GM10266 (cell line): ENCODE data around the gene KRTAP4-16.
"Not testable (repeated sequence)": the region's sequence is repeated elsewhere in the genome, so short reads cannot be mapped to it uniquely, and the experiment has no call there.

Experiments used
- DNase-seq: peaks from one replicate; pipeline ENCODE4 v3.0.0; 2012; ENCODE audit errors: extremely low spot score
- CTCF ChIP-seq: IDR thresholded peaks from 2 replicates; pipeline ENCODE4 v1.5.1; 2012; ENCODE audit warnings: mild to moderate bottlenecking, low read depth; ENCODE audit not compliant: control insufficient read depth, insufficient read depth; ENCODE audit errors: missing control alignments

Gene KRTAP4-16

GRCh38 chr17:41069031-41069430 is 33.0 kb downstream of the KRTAP4-16 start:
- no peak for DNase-seq
- no peak for TF ChIP-seq CTCF

DNA sequence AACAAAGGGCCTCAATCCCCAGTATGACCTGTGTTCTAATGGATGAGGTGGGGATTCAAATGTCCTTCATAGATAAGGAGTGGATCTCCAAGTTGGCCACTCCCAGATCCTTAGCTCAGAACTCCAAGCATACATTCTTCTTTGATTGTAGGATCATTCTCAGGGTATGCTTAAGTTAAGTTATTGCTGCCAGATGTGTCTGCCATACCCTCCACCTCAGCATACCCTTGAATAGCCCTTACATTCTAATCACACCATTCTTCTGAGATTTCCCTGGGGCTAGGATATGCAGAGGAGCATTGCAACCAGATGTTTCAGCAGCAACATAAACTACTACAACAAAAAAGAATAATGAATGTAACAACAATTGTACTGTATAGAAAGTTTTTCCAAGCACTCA is 34.7 kb downstream of the KRTAP4-16 start:
- TF ChIP-seq CTCF, result no peak
- no peak for DNase-seq

- no peak for TF ChIP-seq CTCF
- no peak for DNase-seq
Observed at GRCh38 chr17:41065829-41066624, 36.0 kb downstream of the KRTAP4-16 start, which contains the start of gene KRTAP2-4. Gene KRTAP2-4 (minus strand): TSS chr17:41065879. CDS start chr17:41065845, 34 bp downstream.

DNA sequence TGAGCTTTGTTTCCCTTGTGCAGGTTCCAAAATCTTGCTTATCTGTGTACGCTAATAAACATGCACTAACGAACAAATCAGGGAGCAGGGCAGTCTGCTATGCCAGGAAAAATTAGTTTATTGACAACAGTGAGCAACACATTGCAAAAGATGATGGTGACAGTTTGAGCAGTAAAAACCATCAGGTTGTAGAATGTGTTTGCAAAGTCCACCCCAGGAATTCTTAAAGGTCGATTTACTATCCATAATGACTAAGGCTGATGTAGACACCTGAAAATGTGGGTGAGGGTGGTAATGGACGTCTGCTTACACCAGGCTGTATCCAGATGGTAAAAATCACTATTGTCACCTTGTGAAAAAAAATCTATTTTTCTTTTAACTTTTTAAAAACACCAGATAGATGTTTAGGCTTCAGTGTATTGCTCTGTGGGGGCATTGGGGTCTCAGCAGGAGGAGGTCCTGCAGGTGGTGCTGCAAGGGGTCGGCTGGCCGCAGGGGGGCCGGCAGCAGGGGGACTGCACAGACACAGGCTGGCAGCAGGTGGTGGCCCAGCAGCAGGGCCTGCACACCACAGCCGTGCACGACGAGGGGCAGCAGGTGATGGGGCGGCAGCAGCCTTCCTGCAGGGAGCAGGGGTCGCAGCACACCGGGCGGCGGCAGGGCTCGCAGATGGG is 36.9 kb downstream of the KRTAP4-16 start:
- not testable (repeated sequence) for DNase-seq

DNA sequence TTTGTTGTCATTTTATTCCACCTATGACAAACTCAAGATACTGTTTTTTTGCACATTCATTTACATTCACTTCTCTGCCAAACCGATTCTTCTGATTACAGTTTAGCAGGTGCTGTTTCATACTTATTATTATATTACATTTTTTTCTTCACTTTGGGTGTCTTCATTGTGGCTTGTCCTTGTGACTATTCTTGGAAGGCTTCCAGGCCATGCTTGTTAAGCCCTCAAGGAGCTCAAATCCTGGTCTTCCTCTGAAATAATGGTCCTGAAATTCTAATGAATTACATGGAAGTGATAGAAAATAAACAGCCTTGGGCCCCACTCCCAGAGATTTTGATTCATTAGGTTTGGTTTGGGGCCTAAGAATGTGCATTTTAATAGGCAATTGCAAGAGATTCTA is 37.7 kb downstream of the KRTAP4-16 start:
- TF ChIP-seq CTCF, result no peak
- no peak for DNase-seq

GRCh38 chr17:41063449-41063848 is 38.6 kb downstream of the KRTAP4-16 start:
- DNase-seq, result no peak
- TF ChIP-seq CTCF, result no peak

GRCh38 chr17:41061964-41062363 is 40.0 kb downstream of the KRTAP4-16 start:
- no peak for DNase-seq
- no peak for TF ChIP-seq CTCF
